Hindlimb muscle (tissue), 1 donor: ENCODE data around the gene KIAA0825. TPM values are rescaled to one million over a fixed set of nuclear protein-coding genes. Genes with fewer than 3 reads are reported as not detected.
A peak's percentile ranks its signal among the peaks of the same experiment; 100 is the strongest.
"Not testable (repeated sequence)": the region's sequence is repeated elsewhere in the genome, so short reads cannot be mapped to it uniquely, and the experiment has no call there.

Source experiments
- DNase-seq: peaks from one replicate; pipeline ENCODE4 v3.0.0-alpha.2; 2013
- polyA plus RNA-seq: library from polyadenylated mRNA; unstranded; fragments of 120-200 nt; gene quantifications from one replicate; pipeline ENCODE4 v1.2.1, GENCODE V29; 2013; ENCODE audit not compliant: insufficient read length

KIAA0825 gene
- polyA plus RNA-seq, 1 donor: 2.1 TPM

DNA sequence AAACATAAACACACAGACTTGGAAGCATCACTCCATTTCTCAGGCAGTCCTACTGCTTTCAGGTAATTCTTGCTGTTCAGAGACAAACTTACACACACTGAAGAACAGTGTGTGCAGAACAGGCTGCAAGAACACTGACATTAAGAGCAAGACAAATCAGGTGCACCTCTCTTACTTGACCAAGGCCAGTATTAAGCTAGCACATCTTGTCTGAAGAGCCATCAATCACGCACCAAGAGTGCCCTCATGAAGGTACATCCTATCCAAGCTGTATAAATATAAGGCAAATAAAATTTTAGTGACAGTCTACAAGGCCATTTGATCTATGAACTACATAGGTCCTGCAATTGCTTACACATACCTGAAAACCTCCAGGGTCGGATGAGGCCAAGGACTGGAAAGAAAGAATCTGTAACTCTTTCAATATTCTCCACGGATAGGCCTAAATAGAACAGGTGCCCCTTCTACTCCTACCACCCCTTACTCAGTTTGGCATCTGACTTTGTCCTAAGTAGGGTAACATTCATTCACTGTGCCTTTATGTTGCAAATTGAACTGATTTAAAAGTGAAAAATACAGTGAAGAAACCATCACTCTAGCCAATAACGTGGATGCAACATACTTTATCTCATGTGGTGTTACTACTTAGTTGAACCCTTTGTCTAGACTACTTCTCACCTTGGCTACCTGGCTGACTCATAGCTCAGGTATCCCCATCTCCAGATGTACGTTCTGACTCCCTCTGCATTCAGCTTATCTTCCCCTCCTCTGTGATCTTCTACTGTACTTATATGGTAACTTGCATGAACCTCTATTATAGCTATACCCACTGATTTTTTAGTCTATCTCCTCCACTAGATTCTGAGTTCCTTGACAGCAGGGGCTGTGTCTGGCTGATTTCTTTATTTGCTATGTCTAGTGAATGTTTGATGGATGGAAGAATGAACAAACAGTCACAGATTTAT lies 256.3 kb downstream of the KIAA0825 start:
- no peak for DNase-seq

DNA sequence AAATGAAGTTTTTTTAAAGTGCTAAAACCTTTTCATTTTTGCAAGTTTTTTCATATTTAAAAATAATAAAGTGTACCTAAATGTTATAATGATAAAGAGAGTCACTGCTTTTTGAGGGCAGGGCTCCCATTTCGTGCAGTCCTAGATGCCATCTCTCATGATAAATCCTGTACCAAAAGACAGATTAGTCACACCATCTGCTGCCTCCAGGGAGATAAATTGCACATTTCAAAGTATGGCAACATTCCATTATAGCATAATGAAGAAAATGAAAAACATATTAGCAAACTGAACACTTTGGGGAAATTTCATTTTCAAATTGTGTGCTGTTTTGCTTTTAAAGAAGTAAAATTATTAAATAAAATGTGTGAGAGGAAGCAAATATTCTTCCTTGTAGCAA lies 257.2 kb downstream of the KIAA0825 start:
- DNase-seq: no peak

DNA sequence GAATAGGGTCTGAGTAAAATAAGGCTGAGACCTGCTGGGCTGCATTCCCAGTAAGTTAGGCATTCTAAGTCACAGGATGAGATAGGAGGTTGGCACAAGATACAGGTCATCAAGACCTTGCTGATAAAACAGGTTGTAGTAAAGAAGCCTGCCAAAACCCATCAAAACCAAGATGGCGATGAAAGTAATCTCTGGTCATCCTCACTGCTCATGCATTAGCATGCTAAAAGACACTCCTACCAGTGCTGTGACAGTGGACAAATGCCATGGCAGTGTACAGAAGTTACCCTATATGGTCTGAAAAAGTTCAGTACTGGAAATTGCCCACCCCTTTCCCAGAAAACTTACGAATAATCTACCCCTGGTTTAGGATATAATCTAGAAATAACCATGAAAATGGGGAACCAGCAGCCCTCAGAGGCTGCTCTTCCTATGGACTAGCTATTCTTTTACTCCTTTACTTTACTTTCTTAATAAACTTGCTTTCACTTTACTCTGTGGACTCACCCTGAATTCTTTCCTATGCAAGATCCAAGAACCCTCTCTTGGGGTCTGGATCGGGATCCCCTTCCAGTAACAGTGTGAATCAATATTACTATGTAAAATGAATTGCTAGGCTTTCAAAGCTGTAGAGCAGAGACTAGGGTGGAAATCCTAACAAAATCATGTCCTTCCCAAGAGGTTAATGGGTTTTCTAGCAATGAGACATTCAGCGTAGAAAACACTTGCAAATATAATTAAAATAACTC lies 257.8 kb downstream of the KIAA0825 start:
- DNase-seq: peak; percentile 19

DNA sequence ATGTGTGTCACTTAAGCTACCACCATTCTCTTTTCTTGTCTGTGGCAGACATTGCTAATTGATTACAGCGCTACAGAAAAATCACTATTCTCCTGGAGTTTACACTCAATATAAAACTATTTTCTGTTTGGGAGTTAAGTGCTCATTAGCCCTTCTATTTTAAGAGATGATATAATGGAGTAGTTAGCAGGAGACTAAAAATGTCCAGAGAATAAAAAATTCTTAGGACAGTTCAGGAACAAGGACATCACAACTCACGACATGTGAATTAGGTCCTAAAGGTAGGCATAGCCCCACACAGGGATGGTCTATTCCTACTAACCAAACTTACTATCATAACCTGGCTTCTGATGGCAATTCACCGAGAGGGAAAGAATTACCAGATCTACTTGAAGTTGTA lies 258.5 kb downstream of the KIAA0825 start:
- no peak for DNase-seq

DNA sequence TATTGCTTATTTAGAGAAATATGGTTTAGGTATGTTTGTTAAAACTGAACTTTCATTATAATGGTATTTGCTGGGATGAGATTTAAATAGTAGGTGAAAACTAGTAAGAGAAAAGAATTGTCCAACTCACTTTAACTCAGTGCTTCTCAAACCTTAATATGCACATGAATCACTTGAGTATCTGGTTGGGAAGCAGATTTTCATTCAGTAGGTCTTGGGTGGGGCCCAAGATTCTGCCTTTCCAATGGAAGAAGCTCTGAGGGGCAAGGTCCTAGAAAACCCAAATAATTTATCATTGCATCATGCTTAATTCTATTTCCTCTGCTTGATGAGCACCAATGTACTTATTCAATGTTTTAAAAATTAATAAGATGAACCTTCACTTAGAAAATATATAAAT lies 262.6 kb downstream of the KIAA0825 start:
- no peak for DNase-seq

DNA sequence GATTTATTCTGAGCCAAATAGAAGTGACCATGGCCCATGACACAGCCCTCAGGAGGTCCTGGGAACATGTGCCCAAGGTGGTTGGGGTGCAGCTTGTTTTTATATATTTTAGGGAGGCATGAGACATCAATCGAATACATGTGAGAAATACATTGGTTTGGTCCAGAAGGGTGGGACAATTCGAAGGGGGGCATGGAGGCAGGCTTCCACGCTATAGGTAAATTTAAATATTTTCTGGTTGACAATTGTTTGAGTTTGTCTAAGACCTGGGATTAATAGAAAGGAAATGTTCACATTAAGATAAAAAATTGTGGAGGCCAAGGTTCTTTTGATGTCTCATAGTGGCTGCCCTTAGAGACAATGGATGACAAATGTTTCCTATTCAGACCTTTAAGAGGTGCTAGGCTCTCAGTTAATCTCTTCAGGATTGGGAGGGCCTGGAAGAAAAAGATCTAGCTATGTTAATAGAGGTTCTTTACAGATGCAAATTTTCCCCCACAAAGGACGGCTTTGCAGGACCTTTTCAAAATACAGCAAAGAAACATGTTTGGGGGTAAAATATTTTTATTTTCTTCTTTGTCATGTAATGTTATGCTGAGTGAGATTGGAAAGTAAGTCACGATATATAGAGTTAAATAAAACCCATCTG lies 263.4 kb downstream of the KIAA0825 start:
- not testable (repeated sequence) for DNase-seq

DNA sequence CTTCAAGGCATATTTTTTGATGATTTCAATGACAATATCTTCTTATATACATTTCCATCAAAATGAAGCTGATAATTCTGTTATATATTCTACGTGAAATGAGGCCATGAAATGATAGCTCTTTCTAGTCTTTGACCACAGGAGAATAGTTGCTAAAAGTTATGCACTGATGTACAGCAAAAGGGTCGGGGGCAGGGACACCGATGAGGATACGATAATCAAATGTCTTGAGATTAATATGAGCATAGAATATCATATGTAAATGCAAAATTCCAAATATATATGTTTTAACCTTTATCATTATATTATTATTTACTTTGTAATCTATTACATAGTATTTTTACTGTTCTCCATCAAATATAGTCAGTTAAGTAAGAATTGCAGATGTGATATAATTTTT lies 264.8 kb downstream of the KIAA0825 start:
- no peak for DNase-seq

DNA sequence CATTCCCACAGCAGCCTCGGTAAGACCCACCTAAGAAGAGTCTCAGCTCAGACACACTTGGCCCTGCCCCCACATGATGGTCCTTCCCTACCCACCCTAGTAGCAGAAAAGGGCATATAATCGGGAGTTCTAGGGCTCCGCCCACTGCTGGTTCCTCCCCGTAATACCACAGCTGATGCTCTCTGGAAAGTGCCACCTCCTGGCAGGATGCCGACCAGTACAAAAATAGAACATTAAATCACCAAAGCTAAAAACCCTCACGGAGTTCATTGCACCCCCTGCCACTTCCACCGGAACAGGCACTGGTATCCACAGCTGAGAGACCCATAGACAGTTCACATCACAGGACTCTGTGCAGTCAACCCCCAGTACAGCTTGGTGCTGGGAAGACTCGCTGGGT lies 271.3 kb downstream of the KIAA0825 start:
- no peak for DNase-seq

DNA sequence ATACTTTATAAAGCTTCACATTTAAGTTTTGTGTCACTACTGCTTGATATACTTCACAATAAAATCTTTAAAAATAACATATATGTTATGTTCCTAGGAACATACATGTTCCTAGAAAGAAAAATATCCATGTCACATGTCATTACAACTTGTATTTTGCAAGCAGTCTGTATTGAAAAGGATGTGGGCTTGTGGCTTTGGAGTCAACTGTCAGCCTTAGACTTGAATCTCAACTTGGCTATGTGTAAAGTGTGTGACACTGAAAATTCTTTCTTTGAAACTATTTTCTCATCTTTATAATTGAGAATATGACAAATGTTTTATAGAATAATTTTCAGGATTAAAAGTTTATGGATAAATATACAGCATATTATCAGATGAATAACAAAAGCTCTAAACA lies 273.1 kb downstream of the KIAA0825 start:
- DNase-seq: no peak

DNA sequence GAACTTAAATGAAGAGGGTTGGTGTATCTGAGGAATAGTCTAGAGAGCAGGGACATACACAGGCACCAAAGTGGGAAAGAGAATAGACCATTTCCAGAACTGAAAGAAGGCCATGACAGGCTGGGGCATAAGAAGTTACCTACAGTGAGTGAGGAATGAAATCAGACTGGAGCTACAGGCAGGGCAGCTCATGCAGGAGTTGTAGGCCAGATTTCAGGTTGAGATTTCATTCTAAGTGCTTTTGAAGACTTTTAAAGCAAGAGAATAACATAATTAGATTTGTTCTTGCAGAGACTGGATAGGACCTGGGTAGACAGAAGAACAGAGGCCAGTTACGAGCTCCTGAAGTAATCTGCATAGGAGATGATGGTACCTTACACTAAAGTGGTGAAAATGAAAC lies 280.8 kb downstream of the KIAA0825 start:
- no peak for DNase-seq

DNA sequence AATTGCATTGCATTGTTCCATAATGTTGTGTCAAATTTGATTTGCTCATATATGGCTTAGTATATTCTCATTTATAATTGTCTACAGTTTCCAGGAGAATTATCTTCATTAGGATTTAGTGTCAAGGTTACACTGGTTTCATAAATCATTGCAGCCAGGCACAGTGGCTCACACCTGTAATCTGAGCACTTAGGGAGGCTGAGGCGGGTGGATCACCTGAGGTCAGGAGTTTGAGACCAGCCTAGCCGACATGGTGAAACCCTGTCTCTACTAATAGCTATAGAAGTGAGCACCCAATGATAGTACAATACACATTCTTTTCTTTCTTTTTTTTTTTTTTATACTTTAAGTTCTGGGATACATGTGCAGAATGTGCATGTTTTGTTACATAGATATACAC lies 282.5 kb downstream of the KIAA0825 start:
- no peak for DNase-seq

DNA sequence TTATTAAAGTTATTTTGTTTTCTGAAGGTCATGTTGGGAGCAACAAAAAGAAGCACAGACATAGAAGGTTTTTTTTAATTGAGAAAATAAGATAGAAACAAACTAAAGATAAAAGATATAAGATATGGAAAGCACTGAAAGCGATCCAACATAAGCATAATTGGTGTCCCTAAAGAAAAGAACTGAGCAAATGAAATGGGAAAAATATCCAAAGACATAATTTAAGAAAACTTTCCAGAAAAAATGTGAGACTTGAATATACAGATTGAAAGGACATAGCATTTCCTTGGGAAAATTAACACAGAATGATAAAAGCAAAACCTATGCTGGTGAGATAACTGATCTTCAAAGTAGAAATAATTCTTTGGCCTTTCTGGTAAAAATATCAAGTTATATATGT lies 289.3 kb downstream of the KIAA0825 start:
- no peak for DNase-seq

DNA sequence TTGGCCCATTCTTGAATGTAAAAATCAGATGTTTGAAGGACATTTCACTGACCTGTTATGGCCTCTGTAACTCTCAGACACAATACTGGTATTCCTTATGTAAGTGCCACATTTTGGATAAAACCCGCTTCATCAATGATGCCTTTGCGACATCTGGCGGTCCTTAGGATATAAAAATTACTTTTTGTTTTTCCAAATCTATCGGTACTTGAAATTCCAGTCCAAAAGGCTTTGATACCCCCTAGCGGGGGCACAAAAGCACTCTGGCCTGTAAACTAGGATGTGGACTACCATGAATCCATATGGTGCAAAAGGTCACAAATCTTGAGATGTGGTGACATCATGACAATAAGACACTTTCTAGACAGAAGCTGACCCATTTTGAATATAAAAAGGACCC lies 291.8 kb downstream of the KIAA0825 start:
- no peak for DNase-seq

DNA sequence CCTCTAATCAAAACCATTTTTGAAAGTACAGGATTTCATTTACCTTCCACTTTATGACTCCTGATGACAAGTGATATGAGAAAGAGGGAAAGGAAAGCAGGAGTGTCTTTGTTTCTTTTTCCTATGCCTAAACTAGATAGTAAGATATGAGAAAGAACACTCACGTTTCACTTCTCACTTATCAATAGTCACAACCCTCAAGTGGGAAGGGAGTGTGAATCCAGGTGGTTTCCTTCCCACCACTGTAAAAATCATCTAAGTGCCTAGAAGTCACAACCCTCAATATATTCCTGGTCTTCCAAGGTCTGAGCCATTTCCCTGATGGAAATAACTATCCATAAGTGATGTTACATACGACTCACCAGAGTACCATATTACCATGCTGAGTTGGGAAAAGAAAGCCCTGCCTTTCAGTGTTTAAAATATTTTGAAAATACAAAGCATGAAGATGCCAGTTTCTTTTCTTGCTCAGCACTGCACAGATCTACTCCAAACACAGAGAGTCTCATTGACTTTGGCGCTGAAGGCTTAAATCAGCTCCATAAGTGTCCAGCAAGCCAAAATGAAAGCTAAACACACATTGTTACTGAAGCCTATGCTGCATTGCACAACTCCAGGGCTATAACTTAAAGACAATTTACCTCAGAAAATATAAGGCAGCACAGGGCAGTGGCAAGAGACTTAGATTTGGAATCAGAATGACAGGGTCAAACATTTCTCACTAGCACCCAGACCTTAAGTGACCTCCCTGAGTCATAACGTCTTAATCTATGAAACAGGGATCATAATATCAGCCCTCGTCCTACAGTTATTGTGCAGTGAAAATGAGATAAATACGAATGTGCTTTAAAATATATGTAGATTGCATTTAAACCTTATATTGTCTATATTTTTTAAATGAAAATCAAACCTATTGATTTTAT lies 301.2 kb downstream of the KIAA0825 start:
- peak; percentile 6 for DNase-seq

DNA sequence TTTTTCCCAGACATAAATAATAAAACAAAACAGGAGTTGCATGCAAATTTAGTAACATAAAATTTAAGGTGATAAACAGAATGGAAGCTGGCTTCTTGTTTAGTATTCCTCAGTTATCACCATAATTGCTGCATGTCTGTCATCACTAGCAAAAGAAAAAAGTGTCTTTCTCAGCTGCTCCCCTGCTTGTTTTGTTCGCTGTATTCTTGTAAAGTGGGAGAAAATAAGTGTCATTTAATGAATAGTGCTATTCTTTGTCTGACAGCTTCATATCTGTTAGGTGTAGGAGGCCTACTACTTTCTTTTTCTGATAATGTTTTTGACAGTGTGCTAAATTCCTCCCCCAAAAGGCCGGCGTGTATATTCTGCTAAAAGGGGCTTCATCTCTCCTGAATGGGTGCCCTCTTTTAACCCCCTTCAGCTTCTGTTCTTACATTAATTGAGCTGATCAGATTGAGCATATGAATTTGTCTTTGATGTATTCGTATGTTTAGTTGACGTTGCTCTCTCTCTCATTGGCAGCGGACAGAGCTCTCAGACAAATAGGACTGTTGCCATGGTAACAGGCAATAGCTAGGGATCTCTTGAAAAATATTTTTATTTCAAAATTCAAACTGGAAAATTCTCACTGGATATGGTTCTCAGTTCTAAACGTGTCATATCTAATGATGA lies 303.8 kb downstream of the KIAA0825 start:
- DNase-seq: peak; percentile 32

DNA sequence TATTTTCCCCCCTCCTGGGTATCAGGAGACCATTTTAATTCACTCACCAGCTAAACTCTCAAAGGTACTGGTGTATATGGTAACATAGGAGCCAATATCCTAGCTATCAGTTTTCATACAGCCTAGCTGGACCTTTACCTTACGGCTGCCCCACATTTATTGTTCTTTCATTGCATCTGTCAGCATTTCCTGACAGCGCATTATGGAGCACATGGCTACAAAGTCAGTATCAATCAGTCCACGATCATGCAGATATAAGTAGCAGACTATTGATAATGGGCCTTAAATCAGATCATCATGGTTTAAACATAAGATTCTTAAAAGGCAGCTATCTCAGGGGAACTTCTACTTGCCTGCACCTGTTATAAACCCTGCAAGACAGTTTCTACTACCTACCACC lies 304.7 kb downstream of the KIAA0825 start:
- no peak for DNase-seq

DNA sequence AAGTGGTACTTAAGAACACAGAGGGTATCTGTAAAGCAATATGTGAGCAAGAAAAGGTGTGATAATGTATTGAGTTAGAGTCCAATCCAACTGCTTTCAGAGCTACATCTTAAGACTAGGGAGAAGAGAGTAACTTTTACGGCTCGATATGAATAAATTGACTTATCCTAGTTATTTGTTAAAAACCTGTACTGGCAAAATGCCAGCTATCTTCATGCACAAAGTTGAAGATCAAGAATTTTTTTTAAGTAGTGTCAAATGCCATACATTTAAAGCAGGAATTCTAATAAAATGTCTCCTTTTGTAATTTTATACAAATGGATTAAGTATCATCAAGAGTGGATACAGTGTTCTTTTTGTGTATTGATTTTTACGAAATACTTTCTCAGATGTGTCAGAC lies 305.2 kb downstream of the KIAA0825 start:
- no peak for DNase-seq

DNA sequence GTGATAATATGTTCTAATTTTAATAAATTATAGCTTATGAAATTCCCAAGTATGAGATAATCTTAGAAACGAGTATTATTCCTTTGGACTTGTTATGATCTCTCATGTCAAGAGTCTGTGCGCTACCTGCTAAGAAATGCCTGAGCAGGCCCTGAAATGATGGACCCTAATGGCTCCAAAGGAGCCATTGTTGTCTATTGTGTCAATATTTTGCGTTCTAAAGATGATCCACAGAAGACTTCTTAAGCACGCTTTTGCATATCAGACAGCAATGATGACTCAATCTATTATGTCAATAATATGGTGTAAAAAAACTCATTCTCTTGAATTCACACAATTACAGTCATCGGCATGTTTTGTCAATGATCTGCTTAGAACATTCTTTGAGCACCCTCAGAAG lies 306.1 kb downstream of the KIAA0825 start:
- DNase-seq: no peak

DNA sequence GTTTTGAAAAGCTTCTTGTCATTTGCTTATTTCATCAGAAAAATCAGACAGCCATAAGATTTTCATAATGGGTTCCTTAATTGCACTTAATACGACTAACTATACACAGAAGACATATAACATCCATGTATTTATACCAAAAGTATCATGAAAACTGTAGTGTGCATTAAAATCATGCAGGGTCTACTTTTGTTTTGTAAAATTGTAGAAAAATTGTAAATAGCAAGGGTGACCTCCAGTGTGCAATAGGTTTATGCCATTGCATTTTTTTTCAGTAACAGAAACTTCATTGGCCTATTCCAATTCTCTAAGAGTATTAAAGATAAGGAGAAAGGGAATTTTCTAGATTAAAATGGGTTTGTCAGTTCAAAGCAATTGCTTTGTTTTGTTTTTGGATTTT lies 307.6 kb downstream of the KIAA0825 start:
- no peak for DNase-seq

DNA sequence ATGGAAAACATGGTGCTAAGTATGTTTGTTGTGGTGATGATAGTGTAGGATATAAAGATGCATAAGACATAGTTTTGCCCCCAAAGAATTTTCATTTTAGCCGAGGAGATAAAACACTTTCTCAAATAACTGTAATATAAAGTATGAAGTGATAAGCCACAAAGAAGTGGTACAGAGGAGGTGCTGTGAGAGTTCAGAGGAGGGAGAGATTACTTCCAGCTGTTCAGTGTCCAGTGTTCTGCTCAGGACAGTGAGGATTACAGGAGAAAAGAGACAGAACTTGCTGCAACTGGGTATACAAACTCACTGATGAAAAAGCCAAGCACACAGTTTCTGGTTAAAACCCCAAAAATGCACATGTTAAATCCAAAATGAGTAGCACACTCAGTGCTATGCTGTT lies 309.3 kb downstream of the KIAA0825 start:
- DNase-seq: no peak

DNA sequence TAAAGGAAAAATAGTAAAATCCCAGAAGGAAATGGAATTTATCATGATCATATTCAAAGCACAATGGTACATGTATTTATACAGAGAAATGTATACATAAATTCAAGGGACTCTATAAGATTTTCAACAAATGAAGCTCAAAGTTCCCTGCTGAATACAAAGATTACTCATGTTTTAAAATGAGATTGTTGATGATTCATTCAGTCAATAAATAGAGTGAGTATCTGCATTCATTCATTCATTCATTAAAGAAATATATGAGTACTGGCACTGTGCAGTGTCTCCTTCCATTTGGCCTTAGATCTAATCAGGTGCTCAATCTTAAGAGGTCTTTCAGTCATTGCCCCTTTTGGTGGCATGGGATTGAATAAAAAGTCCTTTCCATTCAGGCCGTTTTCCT lies 310.0 kb downstream of the KIAA0825 start:
- DNase-seq: no peak

DNA sequence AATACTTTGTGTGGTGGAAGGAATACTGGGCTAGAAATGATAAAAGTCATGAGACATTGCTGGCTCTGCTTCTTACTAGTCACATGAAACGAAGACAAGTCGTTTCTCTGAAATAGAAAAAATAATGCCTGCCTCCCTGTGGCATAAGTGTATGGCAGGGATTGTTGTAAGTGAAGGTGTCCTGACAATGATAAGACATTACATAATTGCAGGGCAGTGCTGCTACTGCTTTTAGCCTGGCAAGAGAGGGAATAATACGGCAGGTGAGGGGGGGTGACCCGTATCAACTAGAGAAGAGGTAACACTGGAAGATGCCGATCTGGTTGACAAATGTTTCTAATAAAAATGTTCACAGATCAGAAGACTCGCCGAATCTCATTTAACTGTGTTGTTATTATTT lies 314.3 kb downstream of the KIAA0825 start:
- DNase-seq: no peak
